ENCODE data around the gene MLX.
"Not testable (repeated sequence)": the region's sequence is repeated elsewhere in the genome, so short reads cannot be mapped to it uniquely, and the experiment has no call there.

The MLX gene

DNA sequence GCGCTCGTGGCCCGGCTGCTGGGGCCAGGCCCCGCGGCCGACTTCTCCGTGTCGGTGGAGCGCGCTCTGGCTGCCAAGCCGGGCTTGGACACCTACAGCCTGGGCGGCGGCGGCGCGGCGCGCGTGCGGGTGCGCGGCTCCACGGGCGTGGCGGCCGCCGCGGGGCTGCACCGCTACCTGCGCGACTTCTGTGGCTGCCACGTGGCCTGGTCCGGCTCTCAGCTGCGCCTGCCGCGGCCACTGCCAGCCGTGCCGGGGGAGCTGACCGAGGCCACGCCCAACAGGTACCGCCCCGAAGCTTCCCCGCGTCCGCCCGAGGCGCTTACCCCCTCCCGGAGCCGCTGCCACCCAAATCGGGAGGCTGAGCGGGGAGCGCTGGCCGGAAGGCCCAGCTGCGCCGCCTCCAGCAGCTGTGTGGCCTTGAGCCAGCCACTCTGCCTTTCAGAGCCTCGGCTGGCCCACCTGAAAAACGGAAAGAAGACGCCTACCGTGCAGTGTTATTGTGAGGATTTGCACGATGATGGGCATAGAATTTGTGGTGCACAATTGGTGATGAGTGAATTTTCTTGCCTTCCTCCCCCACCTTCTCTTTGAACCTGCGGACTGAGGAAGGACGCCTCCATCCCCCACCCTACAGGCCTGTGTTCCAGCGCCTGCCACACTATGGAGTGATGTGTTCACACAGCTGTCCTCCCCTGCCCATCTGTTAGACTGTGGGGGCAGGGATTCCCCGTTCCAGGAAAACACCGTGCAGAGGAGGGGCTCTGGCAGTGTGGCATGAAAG, 30.3 kb upstream of the MLX start:
- DNase-seq, result peak; percentile 85

DNA sequence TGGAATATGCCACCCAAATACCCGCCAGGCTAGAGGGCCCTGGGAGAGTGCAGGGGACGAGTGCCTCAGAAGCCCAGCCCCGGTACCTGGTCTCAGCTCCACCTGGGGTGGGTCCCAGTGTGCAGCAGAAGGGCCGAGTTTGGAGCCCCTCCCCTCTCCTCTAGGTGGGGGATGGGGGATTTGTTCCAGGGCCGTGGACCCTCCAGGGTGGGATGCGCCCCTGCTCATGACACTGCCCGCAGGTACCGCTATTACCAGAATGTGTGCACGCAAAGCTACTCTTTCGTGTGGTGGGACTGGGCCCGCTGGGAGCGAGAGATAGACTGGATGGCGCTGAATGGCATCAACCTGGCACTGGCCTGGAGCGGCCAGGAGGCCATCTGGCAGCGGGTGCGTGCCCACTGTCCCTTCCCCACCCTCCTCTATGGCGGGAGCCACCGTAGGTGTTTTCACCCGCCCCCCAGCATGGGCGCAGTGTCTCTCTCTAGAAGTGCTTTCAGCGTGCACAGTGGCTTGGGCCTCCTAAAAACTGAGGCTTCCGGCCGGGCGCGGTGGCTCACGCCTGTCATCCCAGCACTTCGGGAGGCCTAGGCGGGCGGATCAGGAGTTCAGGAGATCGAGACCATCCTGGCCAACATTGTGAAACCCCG, 29.6 kb upstream of the MLX start:
- DNase-seq, result no peak

DNA sequence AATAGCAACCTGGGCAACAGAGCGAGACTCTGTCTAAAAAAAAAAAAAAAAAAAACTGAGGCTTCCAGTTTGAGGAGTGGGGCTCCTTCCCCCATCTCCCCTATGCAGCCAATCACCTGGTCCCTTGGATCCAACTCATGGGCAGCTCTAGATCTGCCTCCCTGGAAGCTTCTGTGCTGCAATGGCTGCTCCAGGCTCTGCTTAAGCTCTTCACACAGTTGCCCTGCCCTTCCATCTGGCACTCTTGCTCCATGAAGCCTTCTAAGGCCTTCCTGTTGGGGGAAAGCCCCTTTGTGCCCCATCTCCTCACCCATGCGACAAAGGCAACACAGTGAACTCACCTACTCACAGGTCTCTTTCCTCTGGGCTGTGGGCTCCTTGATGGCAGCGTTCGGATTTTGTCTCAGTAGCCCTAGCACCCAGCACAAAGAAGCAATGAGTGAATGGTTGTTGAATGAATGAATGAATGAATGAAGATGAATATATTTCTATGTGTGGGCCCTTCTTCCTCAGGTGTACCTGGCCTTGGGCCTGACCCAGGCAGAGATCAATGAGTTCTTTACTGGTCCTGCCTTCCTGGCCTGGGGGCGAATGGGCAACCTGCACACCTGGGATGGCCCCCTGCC, 29.0 kb upstream of the MLX start:
- no peak for DNase-seq

DNA sequence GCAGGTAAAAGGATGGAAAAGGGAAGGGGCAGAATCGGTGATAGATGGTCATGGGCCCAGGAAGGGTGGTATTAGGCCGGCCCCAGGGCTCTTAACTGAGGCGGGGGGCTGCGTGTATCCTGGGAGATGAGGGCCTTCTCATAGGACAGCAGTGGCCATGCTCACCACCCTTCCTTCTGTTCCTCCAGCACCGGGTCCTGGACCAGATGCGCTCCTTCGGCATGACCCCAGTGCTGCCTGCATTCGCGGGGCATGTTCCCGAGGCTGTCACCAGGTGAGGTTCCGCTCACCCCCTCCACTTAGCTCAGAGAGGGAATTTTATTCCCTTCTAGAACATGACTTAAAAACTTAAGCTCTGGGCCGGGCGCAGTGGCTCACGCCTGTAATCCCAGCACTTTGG, 28.4 kb upstream of the MLX start:
- DNase-seq, result no peak

DNA sequence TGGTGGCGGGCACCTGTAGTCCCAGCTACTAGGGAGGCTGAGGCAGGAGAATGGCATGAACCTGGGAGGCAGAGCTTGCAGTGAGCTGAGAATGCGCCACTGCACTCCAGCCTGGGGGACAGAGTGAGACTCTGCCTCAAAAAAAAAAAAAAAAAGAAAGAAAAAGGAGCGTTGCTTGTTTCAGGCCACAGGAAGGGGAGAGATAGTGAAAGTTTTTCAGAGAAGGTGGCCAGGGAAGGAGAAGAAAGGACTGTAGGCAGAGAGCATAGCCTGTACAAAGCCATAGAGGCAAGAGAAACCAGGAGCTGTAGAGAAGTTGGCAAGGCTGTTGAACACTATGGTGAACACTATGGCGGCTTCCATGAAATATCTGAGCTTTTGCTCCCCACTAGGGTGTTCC, 26.3 kb upstream of the MLX start:
- DNase-seq, result not testable (repeated sequence)

DNA sequence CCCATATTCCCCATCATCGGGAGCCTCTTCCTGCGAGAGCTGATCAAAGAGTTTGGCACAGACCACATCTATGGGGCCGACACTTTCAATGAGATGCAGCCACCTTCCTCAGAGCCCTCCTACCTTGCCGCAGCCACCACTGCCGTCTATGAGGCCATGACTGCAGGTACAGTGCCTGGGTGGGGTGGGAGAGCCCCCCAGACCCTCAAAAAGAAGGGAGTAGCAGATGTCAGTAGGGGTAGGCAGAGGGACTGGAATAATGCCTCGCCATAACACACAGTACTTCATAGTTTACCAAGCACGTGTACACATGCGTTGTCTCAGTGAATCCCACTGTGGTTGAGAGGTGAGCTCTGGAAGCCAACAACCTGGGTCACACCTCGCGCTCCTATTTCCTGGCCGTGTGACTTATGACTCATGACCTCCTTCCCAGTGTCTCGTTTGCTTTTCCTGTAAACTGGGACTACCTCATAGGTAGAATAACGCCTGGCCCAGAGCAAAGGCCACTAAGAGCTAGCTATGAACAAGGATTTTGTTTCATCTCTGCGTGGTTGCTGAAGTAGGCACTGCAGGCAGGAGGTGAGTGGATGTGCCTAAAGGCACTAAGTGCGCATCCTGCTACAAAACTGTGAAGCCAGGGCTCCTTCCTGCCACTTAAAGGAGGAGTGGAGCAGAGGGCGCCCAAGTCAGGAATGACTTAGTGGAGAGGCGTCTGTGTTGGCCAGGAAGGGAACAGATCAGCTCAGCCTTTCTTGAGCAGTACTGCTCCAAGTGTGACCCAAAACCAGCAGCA, 25.7 kb upstream of the MLX start:
- peak; percentile 61 for DNase-seq

DNA sequence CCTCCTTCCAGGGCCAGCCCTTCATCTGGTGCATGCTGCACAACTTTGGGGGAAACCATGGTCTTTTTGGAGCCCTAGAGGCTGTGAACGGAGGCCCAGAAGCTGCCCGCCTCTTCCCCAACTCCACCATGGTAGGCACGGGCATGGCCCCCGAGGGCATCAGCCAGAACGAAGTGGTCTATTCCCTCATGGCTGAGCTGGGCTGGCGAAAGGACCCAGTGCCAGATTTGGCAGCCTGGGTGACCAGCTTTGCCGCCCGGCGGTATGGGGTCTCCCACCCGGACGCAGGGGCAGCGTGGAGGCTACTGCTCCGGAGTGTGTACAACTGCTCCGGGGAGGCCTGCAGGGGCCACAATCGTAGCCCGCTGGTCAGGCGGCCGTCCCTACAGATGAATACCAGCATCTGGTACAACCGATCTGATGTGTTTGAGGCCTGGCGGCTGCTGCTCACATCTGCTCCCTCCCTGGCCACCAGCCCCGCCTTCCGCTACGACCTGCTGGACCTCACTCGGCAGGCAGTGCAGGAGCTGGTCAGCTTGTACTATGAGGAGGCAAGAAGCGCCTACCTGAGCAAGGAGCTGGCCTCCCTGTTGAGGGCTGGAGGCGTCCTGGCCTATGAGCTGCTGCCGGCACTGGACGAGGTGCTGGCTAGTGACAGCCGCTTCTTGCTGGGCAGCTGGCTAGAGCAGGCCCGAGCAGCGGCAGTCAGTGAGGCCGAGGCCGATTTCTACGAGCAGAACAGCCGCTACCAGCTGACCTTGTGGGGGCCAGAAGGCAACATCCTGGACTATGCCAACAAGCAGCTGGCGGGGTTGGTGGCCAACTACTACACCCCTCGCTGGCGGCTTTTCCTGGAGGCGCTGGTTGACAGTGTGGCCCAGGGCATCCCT, 23.5 kb upstream of the MLX start:
- no peak for DNase-seq

DNA sequence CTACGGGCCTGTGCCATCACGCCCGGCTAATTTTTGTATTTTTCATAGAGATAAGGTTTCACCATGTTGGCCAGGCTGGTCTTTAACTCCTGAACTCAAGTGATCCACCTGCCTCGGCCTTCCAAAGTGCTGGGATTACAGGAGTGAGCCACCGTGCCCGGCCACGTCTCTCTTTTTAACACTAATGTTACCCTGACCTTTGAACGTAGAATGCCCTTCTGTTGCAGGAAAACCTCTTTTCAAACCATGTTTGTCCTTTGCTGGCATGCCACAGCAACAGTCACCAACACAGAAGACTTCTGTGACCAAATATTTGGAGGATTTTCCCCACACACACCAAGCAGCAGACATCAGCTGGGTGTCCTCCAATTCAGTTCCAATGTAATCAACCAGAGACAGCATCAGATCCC, 22.0 kb upstream of the MLX start:
- DNase-seq, result no peak

DNA sequence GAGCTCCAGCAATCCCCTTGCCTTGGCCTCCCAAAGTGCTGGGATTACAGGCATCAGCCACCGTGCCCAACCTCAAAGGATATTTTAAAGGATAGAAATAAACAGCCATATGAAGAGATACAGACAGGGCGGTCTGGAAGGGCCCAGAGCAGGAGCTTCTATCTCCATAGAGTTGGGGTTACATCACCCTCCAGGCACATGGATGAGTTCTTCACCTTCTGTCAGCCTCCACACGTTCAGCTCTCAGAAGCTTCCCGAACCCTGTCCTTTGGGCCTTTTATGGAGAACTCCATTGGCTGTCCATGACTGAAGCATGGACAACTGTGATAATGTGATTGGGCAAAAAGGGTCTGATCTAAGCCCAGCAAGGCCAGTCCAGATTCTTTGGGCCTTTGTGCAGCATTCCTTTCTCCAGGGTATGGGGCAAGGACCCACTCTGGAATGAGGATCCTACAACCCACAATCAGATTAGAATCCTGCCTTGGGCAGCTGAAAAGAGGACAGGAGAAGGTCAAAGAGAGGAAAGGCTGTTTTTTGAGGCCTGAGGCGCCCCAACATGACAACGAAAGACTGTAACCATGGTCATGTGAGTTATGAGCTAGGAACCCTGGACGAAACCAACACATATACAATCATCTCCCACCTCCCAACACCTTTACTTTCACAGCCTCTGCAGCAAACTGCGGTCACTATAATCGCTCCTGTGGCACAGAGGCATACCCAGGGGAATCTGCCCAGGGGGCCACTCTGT, 21.0 kb upstream of the MLX start:
- DNase-seq, result not testable (repeated sequence)

DNA sequence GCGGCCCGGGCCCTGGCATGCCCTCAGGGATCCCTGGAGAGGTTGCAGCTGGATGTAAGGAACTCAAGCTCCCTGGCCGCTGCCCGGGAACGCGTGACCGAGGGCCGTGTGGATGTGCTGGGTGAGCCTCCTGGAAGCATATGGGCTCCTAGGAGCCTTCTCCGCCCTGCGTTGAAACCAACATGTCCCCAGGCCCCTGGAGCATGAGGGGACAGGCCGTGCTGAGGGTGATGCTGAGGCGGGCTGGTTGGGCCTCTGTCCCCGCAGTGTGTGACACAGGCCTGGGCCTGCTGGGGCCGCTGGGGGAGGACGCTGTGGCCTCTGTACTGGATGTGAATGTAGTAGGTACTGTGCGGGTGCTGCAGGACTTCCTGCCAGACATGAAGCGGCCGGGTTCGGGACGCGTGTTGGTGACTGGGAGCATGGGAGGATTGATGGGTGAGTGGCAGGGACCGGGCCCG, 19.9 kb upstream of the MLX start:
- DNase-seq, result no peak

DNA sequence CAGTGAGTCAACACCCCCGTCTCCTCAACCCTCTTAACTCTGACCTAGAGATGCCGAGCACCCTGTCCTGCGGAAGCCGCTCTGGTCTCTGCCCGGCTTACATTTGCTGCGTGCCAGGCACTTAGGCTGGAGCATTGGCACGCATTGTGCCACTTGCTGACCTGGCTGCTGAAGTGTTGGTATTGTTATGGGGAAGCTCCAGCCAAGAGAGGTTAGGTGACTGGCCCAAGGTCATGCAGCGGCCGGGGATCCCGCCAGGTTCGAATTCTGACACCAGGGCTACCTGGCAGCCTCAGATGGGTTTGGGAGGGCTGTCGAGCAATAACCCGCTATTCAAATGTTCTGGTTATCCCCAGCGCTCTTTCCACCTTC, 19.2 kb upstream of the MLX start:
- DNase-seq, result no peak

DNA sequence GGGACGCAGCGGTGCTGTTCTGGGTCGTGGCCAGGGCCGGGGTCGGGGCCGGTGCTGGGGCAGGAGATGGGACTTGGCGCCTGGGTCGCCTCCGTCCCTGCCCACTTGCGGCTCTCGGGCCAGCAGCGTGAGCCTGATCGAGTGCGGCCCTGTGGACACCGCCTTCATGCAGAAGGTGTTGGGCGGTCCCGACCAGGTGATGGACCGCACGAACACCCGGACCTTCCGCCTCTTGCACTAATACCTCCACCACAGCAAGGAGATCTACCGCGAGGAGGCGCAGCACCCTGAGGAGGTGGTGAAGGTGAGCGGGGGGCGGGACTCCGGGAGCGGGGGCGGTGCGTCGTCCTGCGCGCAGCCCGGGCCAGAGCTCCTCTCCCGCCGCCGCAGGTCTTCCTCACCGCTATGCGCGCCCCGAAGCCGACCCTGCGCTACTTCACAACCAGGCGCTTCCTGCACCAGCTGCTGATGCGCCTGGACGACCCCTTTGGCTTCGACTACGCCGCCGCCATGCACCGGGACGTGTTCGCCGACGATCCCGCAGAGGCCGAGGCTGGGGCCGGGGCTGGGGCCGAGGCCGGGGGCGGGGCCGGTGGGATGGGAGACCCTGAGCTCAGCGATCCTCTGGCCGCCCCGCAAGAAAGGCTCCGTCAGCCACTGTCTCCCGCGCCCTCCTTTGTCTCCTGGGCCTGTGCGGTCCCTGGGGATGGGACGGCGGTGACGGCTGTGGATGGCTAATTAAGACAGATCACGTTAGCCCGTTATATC, 18.6 kb upstream of the MLX start:
- DNase-seq, result peak; percentile 83

DNA sequence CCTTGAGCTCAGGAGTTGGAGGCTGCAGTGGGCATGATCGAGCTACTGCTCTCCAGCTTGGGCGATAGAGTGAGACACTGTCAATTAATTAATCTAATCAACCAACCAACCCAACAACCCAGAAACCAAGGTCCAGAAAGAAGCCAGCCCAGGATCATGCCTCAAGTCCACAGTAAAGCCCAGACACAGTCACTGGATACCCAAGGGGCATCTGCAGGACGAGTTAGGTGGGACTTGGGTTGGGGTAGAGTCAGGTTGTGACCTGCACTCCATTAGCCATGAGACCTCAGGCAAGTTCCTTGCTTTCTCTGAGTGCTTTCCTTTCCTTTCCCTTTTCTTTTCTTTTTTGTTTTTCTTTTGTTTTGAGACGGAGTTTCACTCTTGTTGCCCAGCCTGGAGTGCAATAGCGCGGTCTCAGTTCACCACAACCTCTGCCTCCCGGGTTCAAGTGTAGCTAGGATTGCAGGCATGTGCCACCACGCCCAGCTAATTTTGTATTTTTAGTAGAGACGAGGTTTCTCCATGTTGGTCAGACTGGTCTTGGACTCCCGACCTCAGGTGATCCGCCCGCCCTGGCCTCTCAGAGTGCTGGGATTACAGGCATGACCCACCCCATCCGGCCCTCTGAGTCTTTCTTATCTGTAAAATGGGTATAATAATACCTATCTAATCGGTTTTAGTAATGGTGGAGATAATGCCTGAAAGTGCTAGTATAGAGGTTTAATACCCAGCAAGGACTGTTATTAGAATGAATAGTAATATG, 17.7 kb upstream of the MLX start:
- DNase-seq, result no peak

DNA sequence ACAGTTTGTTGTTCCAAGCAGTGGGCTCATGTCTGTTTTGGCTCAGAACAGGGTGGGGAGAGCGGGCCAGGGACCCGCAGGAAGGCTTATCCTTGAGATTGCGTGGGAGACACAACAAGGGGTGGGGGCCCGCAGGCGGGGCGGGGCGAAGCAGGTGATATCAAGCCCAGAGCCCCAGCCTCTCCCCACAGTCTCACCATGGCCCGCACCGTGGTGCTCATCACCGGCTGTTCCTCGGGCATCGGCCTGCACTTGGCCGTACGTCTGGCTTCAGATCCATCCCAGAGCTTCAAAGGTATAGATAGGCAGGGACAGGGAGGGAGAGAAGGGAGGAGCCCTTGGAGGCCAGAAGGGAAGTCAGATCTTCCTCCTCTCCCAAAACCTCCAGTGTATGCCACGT, 14.2 kb upstream of the MLX start, which contains the start of gene HSD17B1:
Gene HSD17B1, plus strand, starts transcription at position 188 of the 400 bp plus-strand sequence. Its CDS starts 11 bp downstream, at position 199.
- DNase-seq, result not testable (repeated sequence)

DNA sequence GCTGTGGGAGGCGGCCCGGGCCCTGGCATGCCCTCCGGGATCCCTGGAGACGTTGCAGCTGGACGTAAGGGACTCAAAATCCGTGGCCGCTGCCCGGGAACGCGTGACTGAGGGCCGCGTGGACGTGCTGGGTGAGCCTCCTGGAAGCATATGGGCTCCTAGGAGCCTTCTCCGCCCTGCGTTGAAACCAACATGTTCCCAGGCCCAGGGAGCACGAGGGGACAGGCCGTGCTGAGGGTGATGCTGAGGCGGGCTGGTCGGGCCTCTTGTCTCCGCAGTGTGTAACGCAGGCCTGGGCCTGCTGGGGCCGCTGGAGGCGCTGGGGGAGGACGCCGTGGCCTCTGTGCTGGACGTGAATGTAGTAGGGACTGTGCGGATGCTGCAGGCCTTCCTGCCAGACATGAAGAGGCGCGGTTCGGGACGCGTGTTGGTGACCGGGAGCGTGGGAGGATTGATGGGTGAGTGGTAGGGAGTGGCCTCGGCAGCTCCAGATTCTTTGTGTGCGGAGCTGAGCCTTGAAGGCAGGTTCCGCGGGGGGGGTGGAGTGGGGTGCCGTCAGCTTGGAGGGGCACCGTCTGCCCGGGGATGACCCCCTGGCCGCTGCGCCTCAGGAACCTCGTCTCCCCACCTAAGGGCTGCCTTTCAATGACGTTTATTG, 13.6 kb upstream of the MLX start:
- no peak for DNase-seq

DNA sequence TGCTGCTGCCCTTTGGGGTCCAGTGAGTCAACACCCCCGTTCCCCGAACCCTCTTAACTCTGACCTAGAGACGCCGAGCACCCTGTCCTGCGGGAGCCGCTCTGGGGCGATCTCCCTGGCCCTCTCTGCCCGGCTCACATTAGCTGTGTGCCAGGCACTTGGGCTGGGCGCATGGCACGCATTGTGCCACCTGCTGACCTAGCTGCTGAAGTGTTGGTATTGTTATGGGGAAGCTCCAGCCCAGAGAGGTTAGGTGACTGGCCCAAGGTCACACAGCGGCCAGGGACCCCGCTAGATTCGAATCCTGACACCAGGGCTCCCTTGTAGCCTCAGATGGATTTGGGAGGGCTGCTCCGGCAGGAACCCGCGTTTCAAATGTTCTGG, 13.0 kb upstream of the MLX start:
- DNase-seq, result peak; percentile 46

DNA sequence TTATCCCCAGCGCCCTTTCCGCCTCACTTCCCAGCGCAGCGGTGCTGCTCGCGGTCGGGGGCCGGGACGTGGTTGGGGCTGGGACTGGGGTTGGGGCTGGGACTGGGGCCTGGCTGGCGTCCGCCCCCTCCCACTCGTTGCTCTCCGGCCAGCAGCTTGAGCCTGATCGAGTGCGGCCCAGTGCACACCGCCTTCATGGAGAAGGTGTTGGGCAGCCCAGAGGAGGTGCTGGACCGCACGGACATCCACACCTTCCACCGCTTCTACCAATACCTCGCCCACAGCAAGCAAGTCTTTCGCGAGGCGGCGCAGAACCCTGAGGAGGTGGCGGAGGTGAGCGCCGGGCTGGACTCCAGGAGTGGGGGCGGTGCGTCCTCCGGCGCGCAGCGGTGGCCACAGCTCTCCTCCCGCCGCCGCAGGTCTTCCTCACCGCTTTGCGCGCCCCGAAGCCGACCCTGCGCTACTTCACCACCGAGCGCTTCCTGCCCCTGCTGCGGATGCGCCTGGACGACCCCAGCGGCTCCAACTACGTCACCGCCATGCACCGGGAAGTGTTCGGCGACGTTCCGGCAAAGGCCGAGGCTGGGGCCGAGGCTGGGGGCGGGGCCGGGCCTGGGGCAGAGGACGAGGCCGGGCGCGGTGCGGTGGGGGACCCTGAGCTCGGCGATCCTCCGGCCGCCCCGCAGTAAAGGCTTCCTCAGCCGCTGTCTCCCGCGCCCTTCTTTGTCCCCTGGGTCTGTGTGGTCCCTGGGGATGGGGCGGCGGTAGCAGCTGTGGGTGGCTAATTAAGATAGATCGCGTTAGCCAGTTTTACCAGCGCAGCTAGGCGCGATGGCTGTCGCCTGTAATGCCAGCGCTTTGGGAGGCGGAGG, 12.4 kb upstream of the MLX start:
- DNase-seq, result peak; percentile 90

DNA sequence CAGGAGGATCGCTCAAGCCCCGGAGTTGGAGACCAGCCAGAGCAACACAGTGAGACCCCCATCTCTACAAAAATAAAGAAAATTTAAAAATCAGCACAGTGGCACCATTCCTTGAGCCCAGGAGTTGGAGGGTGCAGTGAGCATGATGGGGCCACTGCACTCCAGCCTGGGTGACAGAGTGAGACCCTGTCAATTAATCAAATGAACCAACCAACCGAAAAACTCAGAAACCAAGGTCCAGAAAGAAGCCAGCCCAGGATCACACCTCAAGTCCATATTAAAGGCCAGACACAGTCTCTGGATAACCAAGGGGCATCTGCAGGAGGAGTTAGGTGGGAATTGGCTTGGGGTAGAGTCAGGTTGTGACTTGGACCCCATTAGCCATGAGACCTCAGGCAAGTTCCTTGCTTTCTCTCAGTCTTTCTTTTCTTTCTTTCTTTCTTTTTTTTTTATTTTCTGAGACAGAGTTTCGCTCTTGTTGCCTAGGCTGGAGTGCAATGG, 11.7 kb upstream of the MLX start:
- DNase-seq, result no peak
